GM18507 (cell line): Measurements from ENCODE around the gene UBE2QL1.

Experiments
- DNase-seq: peaks from one replicate; pipeline ENCODE4 v3.0.0; 2011; ENCODE audit warnings: low read depth; ENCODE audit not compliant: insufficient read length; ENCODE audit errors: extremely low spot score
- FAIRE-seq: peaks from 2 replicates; lab custom pipeline; 2011; peaks lifted over from hg19 to GRCh38; lab: Jason Lieb, UNC

Gene UBE2QL1

DNA sequence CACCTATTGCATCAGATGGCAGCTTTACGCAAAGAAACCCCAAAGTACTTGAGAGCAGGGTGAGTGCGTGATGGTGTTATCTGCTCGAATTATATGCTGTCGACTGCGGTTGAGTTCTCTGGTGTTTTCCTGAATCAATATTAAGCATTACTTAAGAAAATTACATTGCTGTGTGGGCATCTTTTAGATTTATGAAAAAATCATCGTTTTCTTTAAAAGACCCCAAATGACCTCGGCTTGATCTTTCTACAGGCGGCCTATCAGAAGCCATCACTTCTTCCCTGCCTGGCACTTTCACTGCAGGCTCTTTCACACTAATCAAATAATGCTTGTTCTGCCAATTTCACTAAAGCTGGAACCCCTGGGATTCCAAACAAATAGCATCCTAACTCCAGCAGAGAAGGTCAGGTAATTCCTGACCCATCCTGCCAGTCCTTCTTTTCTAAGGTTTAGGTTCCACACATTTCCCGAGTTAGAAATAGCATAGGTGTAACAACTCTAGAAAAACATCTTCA, 1.7 kb downstream of the UBE2QL1 start:
- FAIRE-seq (no peak), DNase-seq (no peak)

DNA sequence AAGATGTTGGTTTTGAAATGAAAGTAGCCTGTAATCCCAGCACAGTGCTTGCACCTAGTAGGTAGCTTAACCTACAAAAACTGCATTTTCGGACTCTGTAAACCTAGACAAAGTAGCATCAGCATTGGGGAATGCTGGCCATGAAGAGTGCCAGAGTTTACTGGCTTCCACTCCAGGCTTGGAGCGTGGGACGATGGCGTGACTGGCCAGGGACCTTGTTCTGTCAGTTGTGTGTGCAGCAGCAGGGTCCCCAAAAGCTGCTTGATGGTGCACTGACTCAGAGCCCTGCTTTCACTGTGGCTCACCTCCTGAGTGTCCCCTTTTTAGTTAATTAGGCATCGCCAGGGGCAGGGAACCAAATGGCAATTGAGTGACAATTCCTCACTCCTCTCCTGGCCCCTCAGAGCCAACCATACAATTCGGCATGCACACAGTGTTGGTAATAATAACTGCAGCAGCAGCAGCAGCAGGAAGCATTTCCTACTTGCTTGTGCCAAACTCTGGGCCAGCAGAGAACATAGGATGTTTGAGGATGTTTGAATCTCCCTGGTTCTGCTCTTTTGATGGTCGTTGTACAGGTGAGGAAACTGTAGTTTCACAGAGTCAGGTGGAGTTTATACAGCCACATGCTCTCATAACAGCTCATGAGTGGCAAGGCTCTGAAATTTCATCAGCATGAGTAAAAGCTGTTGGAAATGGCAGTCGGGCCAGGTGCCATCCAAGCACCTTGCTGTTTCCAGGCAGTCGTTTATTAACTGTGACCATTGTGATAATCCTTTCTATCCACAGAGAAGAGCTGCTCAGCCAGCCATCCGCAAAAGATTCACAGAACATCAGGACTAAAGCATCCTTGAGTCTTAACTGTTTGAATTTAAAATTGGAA, 4.2 kb downstream of the UBE2QL1 start:
- no peak for DNase-seq
- no peak for FAIRE-seq

DNA sequence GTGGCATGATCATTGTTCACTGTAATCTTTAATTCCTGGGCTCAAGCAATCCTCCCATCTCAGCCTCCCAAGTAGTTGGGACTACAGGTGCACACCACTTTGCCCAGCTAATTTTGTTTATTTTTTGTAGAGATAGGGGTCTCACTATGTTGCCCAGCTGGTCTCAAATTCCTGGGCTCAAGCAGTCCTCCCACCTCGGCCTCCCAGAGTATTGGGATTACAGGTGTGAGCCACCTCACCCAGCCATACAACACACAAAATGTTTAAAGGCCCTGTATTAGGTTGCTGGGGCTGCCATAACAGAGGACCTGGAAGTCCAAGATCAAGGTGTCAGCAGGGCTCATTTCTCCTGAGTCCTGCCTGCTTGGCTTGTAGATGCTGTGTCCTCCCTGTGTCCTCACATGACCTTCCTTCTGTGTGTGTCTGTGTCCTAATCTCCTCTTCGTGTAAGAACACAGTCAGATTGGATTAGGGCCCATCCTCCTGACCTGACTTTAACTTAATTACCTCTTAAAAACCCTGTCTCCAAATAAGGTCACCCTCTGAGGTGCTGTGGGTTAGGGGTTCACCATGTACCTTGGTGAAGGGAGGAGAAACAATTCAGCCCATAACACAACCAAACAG, 5.4 kb downstream of the UBE2QL1 start:
- no peak for DNase-seq
- no peak for FAIRE-seq

DNA sequence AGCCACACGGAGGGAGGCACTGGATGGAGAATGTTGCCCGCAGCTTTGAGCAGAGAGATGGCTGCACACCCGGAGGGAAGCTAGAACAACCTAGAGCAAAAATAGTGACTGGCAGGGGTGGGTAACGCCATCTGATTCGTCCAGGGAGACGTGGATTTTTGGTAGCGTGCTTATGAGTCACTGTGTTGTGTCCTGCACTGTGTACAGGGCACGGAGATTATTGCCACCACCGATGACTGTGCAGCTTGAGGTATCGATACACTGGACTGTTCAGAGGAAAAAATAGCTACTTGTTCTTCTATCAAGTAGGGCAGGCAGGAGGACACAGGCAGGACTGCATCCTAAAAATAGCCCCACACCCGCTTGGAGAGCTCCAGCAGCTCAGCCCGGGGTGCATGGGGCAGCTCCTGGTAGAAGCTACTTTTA, 6.0 kb downstream of the UBE2QL1 start:
- DNase-seq (no peak), FAIRE-seq (no peak)

DNA sequence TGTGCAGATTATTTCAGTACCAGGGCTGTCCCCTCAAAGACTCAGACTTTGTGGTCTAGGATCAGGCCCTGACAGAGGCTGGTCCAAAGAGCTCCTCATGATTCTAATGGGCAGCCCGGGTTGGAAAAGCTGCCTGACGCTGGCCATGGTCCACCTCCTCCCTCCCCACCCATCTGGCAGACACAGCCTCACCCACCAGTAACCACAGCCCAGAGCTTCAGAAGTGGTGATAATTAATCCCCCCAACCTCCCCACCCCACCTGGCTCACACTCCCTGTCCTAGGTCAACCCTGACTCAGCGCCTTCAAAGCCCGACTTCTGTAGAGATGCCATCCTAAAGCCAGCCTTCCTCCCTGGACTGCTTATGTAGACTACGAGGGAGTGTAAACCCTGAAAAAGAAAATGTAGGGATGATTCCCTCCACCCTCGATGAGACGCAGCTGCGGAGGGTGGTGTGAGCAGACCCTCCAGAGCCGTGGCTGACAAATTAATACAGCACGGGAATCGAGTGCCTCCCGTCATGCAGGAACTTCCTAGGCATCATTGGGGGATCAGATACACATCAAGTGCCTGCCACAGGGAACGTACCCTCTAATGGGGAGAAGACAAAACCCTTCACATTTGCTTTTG, 7.0 kb downstream of the UBE2QL1 start:
- no peak for DNase-seq
- no peak for FAIRE-seq

DNA sequence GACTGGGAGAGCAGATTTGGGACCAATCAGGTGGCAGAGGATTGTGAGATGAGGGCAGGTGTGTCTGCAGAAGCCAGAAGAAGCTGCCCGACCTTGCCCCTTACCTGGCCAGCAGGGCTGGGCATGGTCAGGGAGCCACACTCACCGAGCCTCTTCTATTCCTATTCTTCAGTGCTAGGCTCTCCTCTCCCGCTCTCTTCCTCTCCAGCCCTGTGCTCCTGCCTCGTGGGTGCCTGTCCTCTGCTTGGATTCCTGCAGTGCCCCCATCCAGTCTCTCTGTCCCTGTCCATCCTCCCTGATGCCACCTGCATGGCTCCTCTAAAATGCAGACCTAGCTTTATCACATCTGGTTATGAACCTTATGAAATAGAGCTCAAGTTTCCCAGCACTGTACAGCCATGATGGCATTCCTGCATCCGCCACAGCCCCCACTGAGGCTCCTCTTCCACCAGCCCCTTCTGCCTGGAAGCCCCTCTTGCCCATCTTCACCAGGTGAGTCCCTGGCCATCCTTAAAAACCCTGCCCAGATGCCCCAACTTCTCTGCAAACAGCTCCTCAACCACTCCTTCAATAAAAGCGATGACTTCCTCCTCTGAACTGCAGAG, 8.2 kb downstream of the UBE2QL1 start:
- no peak for DNase-seq
- no peak for FAIRE-seq

DNA sequence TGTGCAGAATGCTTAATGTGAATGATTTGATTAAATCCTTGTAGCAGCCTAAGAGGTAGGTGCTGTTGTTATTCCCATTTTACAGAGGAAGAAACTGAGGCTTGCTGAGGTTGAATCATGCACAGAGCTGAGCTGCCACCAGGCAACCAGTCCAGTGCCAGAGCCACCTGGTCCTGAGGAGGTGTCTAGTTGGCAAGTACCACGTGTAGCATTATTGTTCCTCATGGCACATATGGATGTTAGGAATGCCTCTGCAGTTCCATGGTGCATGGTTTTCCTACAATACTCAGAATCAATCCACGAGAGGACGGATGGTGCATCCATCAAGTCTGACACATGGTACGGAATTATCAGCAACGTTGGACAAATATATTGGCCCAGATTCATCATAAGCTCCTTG, 8.9 kb downstream of the UBE2QL1 start:
- DNase-seq (no peak), FAIRE-seq (no peak)

DNA sequence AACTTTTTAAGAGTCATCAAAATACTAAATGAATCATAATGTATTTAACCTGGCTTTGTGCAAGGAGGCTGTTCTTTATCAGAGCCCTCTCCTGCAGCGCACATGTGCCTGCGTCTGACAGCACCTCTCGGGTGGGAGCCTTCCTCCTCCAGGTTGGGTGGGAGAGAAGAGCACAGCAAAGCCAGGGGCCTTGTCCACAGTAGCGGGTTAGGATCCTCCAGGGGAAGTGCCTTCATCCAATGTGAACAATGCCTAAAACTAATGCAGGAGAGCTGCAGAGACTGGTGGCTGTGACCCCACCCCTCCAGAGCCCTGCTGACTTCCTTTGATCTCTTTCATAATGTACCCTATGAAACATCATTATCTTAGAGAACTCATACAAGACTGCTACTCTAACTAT, 10.2 kb downstream of the UBE2QL1 start:
- FAIRE-seq, result no peak

DNA sequence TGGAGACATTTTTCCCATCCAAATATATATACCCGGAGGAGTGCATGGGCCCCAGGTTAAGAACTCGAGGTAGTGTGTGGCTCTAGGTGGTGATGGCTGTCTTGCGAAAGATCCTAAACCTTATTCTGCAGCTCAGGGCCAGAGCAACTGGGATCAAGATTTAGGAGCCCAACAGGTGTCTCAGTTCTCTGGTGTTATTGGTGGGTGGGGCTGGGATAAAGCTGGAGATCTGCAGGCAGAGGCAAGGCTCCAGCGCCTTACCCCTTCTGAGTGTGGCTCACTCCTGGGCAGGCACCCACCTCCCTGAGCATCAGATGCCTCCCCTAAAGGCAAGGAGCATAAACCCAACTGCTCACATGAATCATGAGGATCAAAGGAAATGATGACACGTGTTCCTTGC, 11.2 kb downstream of the UBE2QL1 start:
- DNase-seq (no peak), FAIRE-seq (no peak)

More for the DNA sequence above, 10.2 kb downstream of the UBE2QL1 start:
- DNase-seq, result no peak

DNA sequence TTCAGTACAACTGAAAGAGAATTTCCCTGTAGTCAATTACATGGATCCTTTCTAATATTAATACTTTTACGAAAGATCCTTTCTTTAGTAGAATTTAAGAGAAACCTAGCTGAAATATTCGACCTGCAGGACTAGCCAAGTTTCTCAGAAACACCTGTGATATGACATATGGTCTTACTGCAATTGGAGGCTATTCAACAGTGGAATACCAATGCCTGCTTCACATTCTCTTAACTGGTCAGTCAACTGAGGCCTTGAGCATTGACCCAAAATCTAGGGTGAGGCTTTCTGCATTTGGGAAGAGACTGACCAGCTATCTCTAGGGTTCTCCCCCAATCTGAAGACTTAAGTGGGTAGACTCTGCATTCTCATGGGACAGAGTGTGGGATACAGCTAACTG, 12.3 kb downstream of the UBE2QL1 start:
- no peak for DNase-seq
- FAIRE-seq, result no peak

DNA sequence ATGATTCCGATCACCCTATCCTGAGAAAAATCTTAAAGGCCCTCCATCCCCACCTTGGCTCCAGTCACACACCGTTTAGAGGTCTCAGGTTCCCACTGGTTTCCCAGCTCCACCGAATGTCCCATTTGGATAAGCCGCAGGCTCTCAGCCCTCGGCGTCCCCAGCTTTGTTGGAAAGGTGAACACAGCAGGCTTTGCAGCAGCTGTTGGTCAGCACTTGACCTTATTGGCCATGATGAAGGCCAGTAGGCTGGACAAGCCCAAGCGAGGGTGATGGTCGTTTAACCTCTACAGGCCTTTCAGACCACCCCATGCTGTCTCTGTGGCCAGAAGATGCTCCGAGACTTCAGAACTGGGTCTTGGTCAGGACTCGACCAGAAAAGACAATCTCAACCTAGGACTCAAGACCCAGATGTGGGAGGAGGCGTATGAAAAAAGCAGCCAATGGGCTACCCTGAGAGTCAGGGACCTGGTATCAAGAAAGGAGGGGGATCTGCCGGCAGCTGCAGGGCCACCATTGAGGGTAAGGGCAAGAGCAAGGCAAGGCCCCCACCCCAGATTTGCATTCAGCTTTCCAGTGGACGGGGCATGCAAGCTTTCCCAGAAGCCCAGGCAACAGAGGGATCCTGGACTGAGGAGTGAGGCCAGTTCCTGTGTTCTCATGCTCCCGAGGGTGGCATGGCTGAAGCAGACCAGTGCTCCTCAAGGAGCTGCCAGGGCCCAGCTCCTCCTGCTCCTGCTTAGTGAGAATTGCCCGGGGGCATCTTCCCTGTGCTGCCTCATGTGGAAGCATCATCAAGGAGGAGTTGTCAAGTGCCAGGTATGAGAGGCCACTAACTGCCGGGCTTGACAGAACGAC, 13.4 kb downstream of the UBE2QL1 start:
- FAIRE-seq (no peak), DNase-seq (no peak)

DNA sequence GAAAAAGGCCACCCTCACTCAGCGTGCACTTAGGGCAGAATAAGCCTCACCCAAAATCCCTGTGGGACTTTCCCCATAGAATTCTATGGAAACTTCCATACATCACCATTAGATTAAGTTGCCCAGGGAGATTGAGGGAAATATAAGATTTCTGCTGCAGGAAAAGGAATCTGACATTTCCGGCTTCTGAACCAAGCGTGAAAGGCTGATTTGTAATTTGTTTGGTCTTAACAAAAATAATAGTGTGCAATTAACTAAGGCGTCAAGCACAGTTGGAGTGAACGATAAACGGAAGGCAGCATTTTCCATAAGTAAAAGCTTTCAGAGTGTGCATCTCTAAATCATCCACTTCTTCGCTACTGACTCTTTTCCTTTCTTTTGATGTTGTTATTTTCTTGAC, 14.0 kb downstream of the UBE2QL1 start:
- no peak for FAIRE-seq
- no peak for DNase-seq

DNA sequence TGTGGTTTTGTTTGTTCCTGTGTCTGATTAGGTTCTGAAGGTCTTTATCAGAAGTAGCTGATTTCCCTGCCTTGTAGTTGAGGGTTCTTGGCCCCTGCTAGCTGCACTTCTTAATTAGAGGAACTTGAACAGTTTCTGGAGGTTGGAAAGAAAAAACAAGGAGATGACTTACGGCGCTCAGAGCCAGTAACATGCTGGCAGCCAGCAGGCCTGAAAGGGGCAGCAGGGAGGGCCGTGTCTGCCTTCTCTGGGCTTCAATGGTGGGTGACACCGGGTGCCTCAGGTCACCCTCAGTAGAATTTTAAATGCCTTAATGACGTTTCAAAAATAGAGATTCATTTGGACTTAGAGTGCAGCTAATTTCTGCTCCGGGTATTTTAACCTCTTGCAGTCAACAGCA, 15.8 kb downstream of the UBE2QL1 start:
- DNase-seq (no peak), FAIRE-seq (no peak)

DNA sequence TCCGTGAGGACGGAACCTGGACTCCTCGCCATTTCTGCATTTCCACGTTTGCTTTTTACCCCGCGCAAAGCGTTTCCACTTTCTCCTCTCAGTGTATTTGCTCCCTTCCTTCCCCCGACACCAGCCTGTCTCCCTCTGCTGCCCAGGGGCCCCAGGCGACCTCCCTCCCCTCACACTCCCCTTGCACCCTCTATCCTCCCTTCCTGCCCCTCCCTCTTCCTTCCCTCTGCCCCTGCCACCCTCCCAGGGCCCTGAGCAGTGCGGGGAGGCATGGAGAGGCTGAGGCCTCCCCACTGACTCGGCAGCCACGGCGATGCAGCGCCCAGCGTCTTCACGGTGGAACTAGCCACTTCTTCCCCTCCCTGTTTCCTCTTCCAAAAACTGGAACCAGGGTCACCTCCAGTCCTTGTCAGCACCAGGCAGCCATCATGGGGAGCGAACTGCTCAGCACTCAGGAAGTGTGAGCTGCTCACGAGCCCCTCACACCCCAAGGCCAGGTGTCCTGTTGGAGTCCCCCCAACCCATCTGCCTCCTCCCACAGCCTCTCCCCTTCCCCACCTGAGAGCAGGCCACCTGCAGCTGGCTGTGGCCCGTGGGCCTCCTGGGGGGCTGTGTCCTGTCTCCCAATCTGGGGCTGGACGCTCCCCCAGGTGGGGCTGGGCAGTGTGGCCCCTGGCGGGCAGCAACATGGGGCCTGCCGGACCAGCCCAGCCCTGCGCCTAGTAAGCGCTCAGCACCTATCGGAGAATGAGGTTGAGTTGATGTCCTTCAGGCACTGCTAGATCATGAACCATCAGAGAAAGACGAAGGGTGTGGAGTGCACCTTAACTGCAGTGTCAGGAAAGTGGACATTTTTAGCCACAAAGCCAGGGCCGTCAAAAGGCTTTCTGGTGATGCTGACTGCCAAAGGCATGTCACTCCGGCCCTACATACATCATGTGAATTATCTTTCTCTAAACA, 17.5 kb downstream of the UBE2QL1 start:
- no peak for DNase-seq
- no peak for FAIRE-seq

DNA sequence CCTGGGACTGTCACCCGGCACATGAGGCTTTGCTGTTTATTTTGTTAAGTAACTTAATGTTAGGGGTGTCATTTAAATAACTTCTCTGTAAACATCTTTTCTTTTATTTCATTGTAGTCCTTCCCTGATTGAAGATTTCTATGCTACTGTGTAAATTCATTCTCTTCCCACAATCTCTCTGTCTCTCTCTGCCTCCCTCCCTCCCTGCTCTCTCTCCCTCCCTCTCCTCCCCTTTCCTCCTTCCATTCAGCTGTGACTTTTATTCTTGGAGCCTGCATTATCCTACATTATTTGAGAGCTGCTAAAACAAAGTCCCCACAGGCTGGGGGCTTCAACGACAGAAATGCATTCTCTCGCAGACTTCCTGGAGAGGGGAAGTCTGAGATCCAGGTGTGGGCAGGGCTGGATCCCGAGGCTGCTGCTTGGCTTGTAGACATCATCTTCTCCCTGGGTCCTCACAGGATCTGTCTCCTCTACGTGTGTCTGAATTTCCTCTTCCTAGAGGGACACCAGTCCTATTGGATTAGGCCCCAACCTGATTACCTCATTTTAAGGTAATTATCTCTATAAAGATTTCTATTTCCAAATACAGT, 18.4 kb downstream of the UBE2QL1 start:
- FAIRE-seq (no peak), DNase-seq (no peak)

DNA sequence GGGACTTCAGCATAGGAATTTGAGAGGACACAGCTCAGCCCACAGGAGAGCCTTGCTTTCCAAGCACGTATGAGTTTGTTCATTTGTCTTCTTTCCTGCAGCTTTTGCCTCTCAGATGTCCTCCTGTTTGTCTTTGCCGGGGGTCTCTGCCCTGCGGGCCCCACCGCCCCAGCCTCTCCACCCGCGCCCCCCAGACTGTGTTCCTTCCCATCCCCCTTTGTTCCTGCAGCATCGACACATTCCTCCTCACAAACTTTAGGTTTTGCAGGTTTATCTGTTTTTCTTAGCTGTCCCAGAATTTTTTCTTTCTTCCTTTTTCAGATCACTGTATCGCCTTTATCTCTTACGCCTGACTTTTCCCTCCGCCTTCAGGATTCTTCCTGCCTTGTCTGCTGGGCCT, 18.9 kb downstream of the UBE2QL1 start:
- DNase-seq (no peak), FAIRE-seq (no peak)

DNA sequence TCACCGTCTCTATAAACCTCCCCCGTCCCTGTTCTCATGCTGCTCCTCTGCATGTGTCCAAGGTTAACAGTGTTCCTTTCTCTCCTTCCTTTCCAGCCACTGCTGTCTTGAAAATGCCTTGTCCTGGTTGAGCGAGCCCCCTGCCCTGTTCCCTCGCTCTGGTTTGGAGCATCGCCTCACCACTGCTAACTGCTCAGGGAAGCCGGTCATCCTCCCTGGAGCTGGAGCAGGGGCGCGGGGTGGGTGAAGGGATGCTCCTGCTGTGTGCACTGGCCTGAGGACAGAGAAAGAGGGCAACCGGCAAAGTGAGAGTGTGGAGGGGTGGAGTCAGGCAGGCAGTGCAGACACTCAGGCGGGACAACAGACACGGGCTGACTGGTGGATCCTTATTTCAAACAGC, 19.4 kb downstream of the UBE2QL1 start:
- DNase-seq, result no peak
- no peak for FAIRE-seq

DNA sequence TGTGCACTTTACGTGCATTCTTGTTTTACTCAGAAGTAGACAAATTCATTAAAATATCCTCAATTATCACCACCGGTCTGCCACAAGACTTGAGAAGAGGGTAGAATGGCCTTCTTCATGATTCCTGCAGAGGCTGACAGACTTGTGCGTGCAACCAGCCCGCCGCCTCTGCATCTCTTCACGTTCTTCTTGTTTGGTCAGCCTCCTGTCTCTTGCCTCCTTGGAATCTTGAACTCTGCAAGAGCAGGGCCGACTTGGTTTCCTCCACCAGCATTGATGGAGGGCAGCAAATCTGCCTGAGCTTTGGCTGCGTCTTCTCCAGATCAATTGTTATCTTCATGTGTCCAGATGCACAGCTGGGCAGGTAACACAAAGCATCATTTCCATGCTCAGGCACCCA, 20.2 kb downstream of the UBE2QL1 start:
- DNase-seq, result no peak
- no peak for FAIRE-seq
